IMR-90 (cell line): Measurements from ENCODE around the gene ZNF786.

Experiments used
- CTCF ChIP-seq: conservative IDR thresholded peaks from 2 replicates; pipeline ENCODE4 v1.5.1; 2012; ENCODE audit warnings: mild to moderate bottlenecking, low read depth, low read length, improper control_type of control experiment
- MAZ ChIP-seq: IDR thresholded peaks from 2 replicates; pipeline ENCODE4 v1.6.1; 2012; ENCODE audit warnings: low read depth, mild to moderate bottlenecking, low read length, improper control_type of control experiment, moderate library complexity, borderline replicate concordance
- MXI1 ChIP-seq: IDR thresholded peaks from 2 replicates; pipeline ENCODE4 v1.6.1; 2012; ENCODE audit warnings: low read depth, mild to moderate bottlenecking, low read length, moderate library complexity, borderline replicate concordance
- POLR2A ChIP-seq: IDR thresholded peaks from 2 replicates; pipeline ENCODE4 v1.6.1; 2012; ENCODE audit warnings: mild to moderate bottlenecking, low read depth, low read length
- RAD21 ChIP-seq: IDR thresholded peaks from 2 replicates; pipeline ENCODE4 v1.6.1; 2012; ENCODE audit warnings: low read length, improper control_type of control experiment
- RCOR1 ChIP-seq: IDR thresholded peaks from 2 replicates; pipeline ENCODE4 v1.6.1; 2012; ENCODE audit warnings: mild to moderate bottlenecking, low read length, improper control_type of control experiment; ENCODE audit not compliant: insufficient replicate concordance
- SMC3 ChIP-seq: fragments of 150-350 bp; IDR thresholded peaks from 2 replicates; pipeline ENCODE4 v1.6.1; 2016; ENCODE audit warnings: low read depth, mild to moderate bottlenecking, antibody characterized with exemption, low read length, moderate library complexity
- TF ChIP-seq, protein P1 (sequence below): fragments of 150-350 bp; IDR thresholded peaks from 2 replicates; pipeline ENCODE4 v1.6.1; 2017; ENCODE audit warnings: mild to moderate bottlenecking, antibody characterized with exemption, low read length, low read depth

DNA sequence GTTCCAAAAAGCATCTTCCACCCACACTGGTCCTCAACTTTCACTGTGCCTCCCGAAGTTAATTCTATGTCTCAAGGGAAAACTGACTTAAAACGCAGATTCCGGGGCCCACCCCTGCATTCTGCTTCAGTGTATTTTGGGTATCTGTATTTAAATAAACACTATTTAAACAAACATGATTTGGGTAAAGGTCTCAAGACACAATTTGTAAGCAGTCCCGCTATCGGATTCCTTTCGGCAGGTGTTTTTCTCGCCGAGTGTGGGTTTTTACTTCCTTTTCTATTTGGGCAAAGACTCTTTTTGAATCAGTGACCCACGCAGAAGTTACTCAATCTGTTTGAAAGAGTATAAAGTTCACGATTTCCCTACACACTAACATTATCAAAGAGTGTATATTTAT is 63.5 kb downstream of the ZNF786 start:
- TF ChIP-seq MXI1 (no peak), CTCF (no peak), POLR2A (no peak), RAD21 (no peak), SMC3 (no peak), RCOR1 (no peak), MAZ (no peak)
- TF ChIP-seq, protein P1, sequence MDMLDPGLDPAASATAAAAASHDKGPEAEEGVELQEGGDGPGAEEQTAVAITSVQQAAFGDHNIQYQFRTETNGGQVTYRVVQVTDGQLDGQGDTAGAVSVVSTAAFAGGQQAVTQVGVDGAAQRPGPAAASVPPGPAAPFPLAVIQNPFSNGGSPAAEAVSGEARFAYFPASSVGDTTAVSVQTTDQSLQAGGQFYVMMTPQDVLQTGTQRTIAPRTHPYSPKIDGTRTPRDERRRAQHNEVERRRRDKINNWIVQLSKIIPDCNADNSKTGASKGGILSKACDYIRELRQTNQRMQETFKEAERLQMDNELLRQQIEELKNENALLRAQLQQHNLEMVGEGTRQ = no peak
